H1 (cell line): ENCODE results near the gene GREB1L. TPM values are rescaled to one million over a fixed set of nuclear protein-coding genes. Genes with fewer than 3 reads are reported as not detected.

Source experiments
- CTCF ChIA-PET: fragments of 300-600 bp; sonication (Branson Sonifier 250); formaldehyde crosslinking; loops from one replicate; lab custom pipeline; 2021; ENCODE audit not compliant: partially characterized antibody; lab: Charles Lee
- POLR2A ChIA-PET: fragments of 300-600 bp; sonication (Branson Sonifier 250); formaldehyde crosslinking; loops from one replicate; lab custom pipeline; 2021; ENCODE audit warnings: inconsistent platforms; ENCODE audit not compliant: partially characterized antibody; lab: Charles Lee
- DNase-seq, 2 experiments: peaks; one replicate each; pipeline versions ENCODE4 v3.0.0 to v3.0.0-alpha.2; 2010 to 2022; ENCODE audit warnings: low spot score in 2 of 2, low read depth in 1 of 2, mixed read lengths in 1 of 2
- FAIRE-seq: peaks from 2 replicates; lab custom pipeline; 2011; peaks lifted over from hg19 to GRCh38; lab: Jason Lieb, UNC
- H2AFZ ChIP-seq: 2 replicates; pipeline ENCODE4 v1.8.1; 2012; ENCODE audit warnings: low read length, inconsistent platforms
- H2AK5ac ChIP-seq: 2 replicates; pipeline ENCODE4 v1.6.1; 2013; ENCODE audit warnings: low read depth, low read length
- H2BK120ac ChIP-seq: replicated peaks from 2 replicates; pipeline ENCODE3; 2013; ENCODE audit warnings: low read depth, low read length, inconsistent platforms
- H2BK12ac ChIP-seq: 2 replicates; pipeline ENCODE4 v1.6.1; 2013; ENCODE audit warnings: low read depth, low read length
- H2BK15ac ChIP-seq: 2 replicates; pipeline ENCODE4 v1.6.1; 2013; ENCODE audit warnings: low read length
- H2BK20ac ChIP-seq: 2 replicates; pipeline ENCODE4 v1.6.1; 2013; ENCODE audit warnings: low read length
- H2BK5ac ChIP-seq: 2 replicates; pipeline ENCODE4 v1.6.1; 2013; ENCODE audit warnings: low read depth, low read length
- H3K14ac ChIP-seq: 2 replicates; pipeline ENCODE4 v1.6.1; 2013; ENCODE audit warnings: inconsistent platforms; ENCODE audit not compliant: insufficient read length
- H3K18ac ChIP-seq: 2 replicates; pipeline ENCODE4 v1.6.1; 2013; ENCODE audit warnings: low read length; ENCODE audit errors: extremely low read depth
- H3K23ac ChIP-seq: 2 replicates; pipeline ENCODE4 v1.6.1; 2013; ENCODE audit warnings: inconsistent platforms; ENCODE audit not compliant: insufficient read length
- H3K23me2 ChIP-seq: 2 replicates; pipeline ENCODE4 v1.6.1; 2013; ENCODE audit warnings: low read depth, low read length
- H3K27ac ChIP-seq: 2 replicates; pipeline ENCODE4 v1.6.1; 2011; ENCODE audit warnings: low read depth, low read length, inconsistent platforms
- H3K27me3 ChIP-seq, 4 experiments: replicated peaks in 1 of 4; 1 replicate in 1 of 4; 2 replicates in 3 of 4; pipeline versions ENCODE4 v1.6.1 to v1.8.1; 2011 to 2013; ENCODE audit warnings: low read length in 3 of 4, mild to moderate bottlenecking in 3 of 4, inconsistent platforms in 2 of 4, mixed read lengths in 2 of 4, moderate library complexity in 1 of 4; ENCODE audit not compliant: control insufficient read depth in 3 of 4, insufficient read depth in 3 of 4; ENCODE audit errors: extremely low read depth in 1 of 4
- H3K36me3 ChIP-seq, 4 experiments: 2 replicates each; pipeline versions ENCODE4 v1.6.1 to v1.8.1; 2011 to 2013; ENCODE audit warnings: mild to moderate bottlenecking in 4 of 4, low read length in 3 of 4, moderate library complexity in 2 of 4, control low read depth in 1 of 4, inconsistent platforms in 1 of 4; ENCODE audit not compliant: insufficient read depth in 4 of 4, control insufficient read depth in 2 of 4
- H3K4ac ChIP-seq: replicated peaks from 2 replicates; pipeline ENCODE3; 2013; ENCODE audit warnings: low read length, low read depth, mixed read lengths, inconsistent platforms; ENCODE audit not compliant: insufficient read length
- H3K4me1 ChIP-seq, 4 experiments: replicated peaks in 1 of 4; 1 replicate in 1 of 4; 2 replicates in 3 of 4; pipeline versions ENCODE4 v1.6.1 to v1.8.1; 2011 to 2013; ENCODE audit warnings: low read length in 3 of 4, inconsistent platforms in 2 of 4, mixed read lengths in 1 of 4; ENCODE audit not compliant: insufficient read depth in 4 of 4, control insufficient read depth in 3 of 4
- H3K4me2 ChIP-seq, 2 experiments: 2 replicates each; pipeline versions ENCODE4 v1.6.1 to v1.8.1; 2011 to 2013; ENCODE audit warnings: low read depth in 2 of 2, low read length in 2 of 2, control low read depth in 1 of 2, inconsistent platforms in 1 of 2, mild to moderate bottlenecking in 1 of 2; ENCODE audit not compliant: insufficient read depth in 1 of 2
- H3K4me3 ChIP-seq, 4 experiments: fragments of 200-600, 300-600 bp in 1 of 4; sonication (generic), shearing (Covaris generic), sonication (Bioruptor Twin) in 1 of 4; 2 replicates each; pipeline versions ENCODE4 v1.5.1 to v1.8.1; 2011 to 2016; ENCODE audit warnings: low read length in 4 of 4, low read depth in 3 of 4, control low read depth in 2 of 4, inconsistent platforms in 2 of 4, mild to moderate bottlenecking in 2 of 4, mixed read lengths in 1 of 4, moderate library complexity in 1 of 4; ENCODE audit not compliant: insufficient read depth in 2 of 4; ENCODE audit errors: extremely low read depth in 1 of 4
- H3K56ac ChIP-seq: replicated peaks from 2 replicates; pipeline ENCODE3; 2013; ENCODE audit warnings: low read depth, mild to moderate bottlenecking, mixed read lengths, low read length, inconsistent platforms; ENCODE audit not compliant: insufficient read length
- H3K79me1 ChIP-seq: 2 replicates; pipeline ENCODE4 v1.6.1; 2013; ENCODE audit warnings: low read depth, low read length, control low read depth
- H3K79me2 ChIP-seq, 2 experiments: 2 replicates each; pipeline versions ENCODE4 v1.6.1 to v1.8.1; 2012 to 2013; ENCODE audit warnings: low read length in 2 of 2, mild to moderate bottlenecking in 2 of 2, inconsistent platforms in 1 of 2; ENCODE audit not compliant: insufficient read depth in 2 of 2, control insufficient read depth in 1 of 2
- H3K9ac ChIP-seq, 4 experiments: replicated peaks in 1 of 4; 1 replicate in 1 of 4; 2 replicates in 3 of 4; pipeline versions ENCODE4 v1.6.1 to v1.8.1; 2011 to 2013; ENCODE audit warnings: low read depth in 3 of 4, low read length in 3 of 4, control low read depth in 2 of 4, mild to moderate bottlenecking in 2 of 4, moderate library complexity in 2 of 4, inconsistent platforms in 1 of 4; ENCODE audit errors: extremely low read depth in 1 of 4
- H3K9me3 ChIP-seq, 2 experiments: 2 replicates each; pipeline versions ENCODE4 v1.6.1 to v1.8.1; 2012 to 2013; ENCODE audit warnings: mild to moderate bottlenecking in 2 of 2, moderate library complexity in 2 of 2, control low read depth in 1 of 2, inconsistent platforms in 1 of 2, low read depth in 1 of 2, low read length in 1 of 2, mixed read lengths in 1 of 2; ENCODE audit not compliant: insufficient read depth in 2 of 2
- H4K20me1 ChIP-seq, 2 experiments: replicated peaks in 1 of 2; 2 replicates each; pipeline versions ENCODE3 to v1.8.1; 2011 to 2013; ENCODE audit warnings: inconsistent platforms in 2 of 2, low read length in 2 of 2, mild to moderate bottlenecking in 1 of 2; ENCODE audit not compliant: insufficient read depth in 2 of 2, control insufficient read depth in 1 of 2
- H4K5ac ChIP-seq: 2 replicates; pipeline ENCODE4 v1.6.1; 2013; ENCODE audit warnings: low read length, low read depth, mixed read lengths, inconsistent platforms; ENCODE audit not compliant: insufficient read length
- H4K8ac ChIP-seq: 2 replicates; pipeline ENCODE4 v1.8.0; 2013; ENCODE audit warnings: mild to moderate bottlenecking, moderate library complexity, low read length, inconsistent platforms; ENCODE audit not compliant: insufficient read depth; ENCODE audit errors: extremely low read depth
- H4K91ac ChIP-seq: replicated peaks from 2 replicates; pipeline ENCODE3; 2013; ENCODE audit warnings: low read length, mixed read lengths, inconsistent platforms; ENCODE audit not compliant: insufficient read length
- BACH1 ChIP-seq: IDR thresholded peaks from 2 replicates; pipeline ENCODE4 v1.6.1; 2012; ENCODE audit warnings: low read length, improper control_type of control experiment
- CBX5 ChIP-seq: fragments of 300-800, 300-1000 bp; sonication (generic); IDR thresholded peaks from 2 replicates; pipeline ENCODE4 v1.7.1; 2016; ENCODE audit warnings: antibody characterized with exemption, low read length, low read depth
- JUN ChIP-seq: IDR thresholded peaks from 2 replicates; pipeline ENCODE4 v1.6.1; 2011; ENCODE audit warnings: low read depth, mild to moderate bottlenecking, improper control_type of control experiment, low read length
- JUND ChIP-seq: IDR thresholded peaks from 2 replicates; pipeline ENCODE4 v1.6.1; 2011; ENCODE audit warnings: mild to moderate bottlenecking, improper control_type of control experiment, low read length
- RBBP5 ChIP-seq: IDR thresholded peaks from 2 replicates; pipeline ENCODE4 v1.7.1; 2012; ENCODE audit warnings: low read depth, mild to moderate bottlenecking, inconsistent platforms, low read length, moderate library complexity, borderline replicate concordance
- SP4 ChIP-seq: IDR thresholded peaks from 2 replicates; pipeline ENCODE4 v1.6.1; 2012; ENCODE audit warnings: low read length, inconsistent platforms
- TAF7 ChIP-seq: optimal IDR thresholded peaks from 2 replicates; pipeline ENCODE3; 2011; ENCODE audit warnings: low read depth, mild to moderate bottlenecking, inconsistent platforms, low read length, moderate library complexity, borderline replicate concordance
- TBP ChIP-seq: IDR thresholded peaks from 2 replicates; pipeline ENCODE4 v1.6.1; 2011; ENCODE audit warnings: low read depth, low read length, improper control_type of control experiment
- WGBS, 2 experiments: shearing (Covaris generic) in 1 of 2; methylation state at CpG; one replicate each; pipeline versions ENCODE4 v1.1.6 to v1.1.7; 2013 to 2015; ENCODE audit warnings: low lambda C conversion rate in 2 of 2, mixed read lengths in 2 of 2, inconsistent platforms in 1 of 2, low coverage in 1 of 2, missing lambda C conversion rate in 1 of 2; ENCODE audit not compliant: insufficient replicate concordance in 2 of 2, insufficient coverage in 1 of 2, insufficient read length in 1 of 2; ENCODE audit errors: extremely low coverage in 1 of 2, missing lambda C conversion rate in 1 of 2; 5-methylcytosine and 5-hydroxymethylcytosine counted together
- polyA plus RNA-seq, 7 experiments: library from polyadenylated mRNA; depleted of rRNA in 3 of 7; stranded (reverse) in 5 of 7; unstranded in 2 of 7; fragments of >200 nt in 5 of 7; fragments of 200-250 nt in 2 of 7; gene quantifications; 1 replicate in 5 of 7; 2 replicates in 1 of 7; 4 replicates in 1 of 7; pipeline versions ENCODE4 v1.2.1 to v1.2.3, GENCODE V29; 2011 to 2013; ENCODE audit warnings: missing spikeins in 2 of 7, mixed read lengths in 2 of 7
- total RNA-seq: library from RNA; stranded (reverse); fragmentation: NEBNext Ultra II Directional; extraction: Animal tissue kit (Norgen Biotek cat#: 25700); gene quantifications from 2 replicates; pipeline ENCODE4 v1.2.1, GENCODE V29; 2021
- TF ChIP-seq, protein P1 (sequence below): IDR thresholded peaks from 2 replicates; pipeline ENCODE4 v1.6.1; 2011; ENCODE audit warnings: low read depth, mild to moderate bottlenecking, low read length; ENCODE audit not compliant: insufficient read depth
- TF ChIP-seq, protein P2 (sequence below): IDR thresholded peaks from 2 replicates; pipeline ENCODE4 v1.6.1; 2012; ENCODE audit warnings: inconsistent platforms

Gene GREB1L
- total and polyA plus RNA-seq, 2 of the 8 experiments (the other 6 are each of a cell fraction or from before 2014, with no cell fraction given) = 0.34 to 1.6 TPM

DNA sequence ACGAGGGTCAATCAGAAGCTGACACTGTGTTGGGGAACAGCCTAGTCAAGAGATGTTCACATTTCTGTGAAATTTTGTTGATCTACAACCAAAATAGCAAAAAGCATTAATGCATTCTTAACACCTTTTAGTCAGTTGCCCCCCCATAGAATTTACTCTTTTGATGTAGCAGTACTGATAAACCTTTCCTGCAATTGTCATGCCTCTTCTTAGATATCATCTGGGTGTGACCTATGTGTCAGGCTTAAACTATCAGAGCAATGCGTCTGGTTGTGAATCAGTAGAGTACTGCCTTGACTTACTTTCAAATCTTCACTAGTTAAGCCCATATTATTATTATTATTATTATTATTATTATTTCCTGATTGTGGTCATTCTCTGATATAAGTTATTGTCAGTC, 61.9 kb downstream of the GREB1L start:
- ChIA-PET CTCF (no interaction called here), POLR2A (no interaction called here)
- H2BK20ac ChIP-seq = no peak overlapping the region
- H2BK120ac ChIP-seq = no peak overlapping the region
- no peak overlapping the region for H3K4ac ChIP-seq
- H4K5ac ChIP-seq = no peak overlapping the region
- H2BK12ac ChIP-seq = no peak overlapping the region
- DNase-seq (no peak), FAIRE-seq (no peak)
- H3K27me3 ChIP-seq = no peaks in the 10 kb centered on the region; a peak in 1 of 7 replicates
- no peaks in the 10 kb centered on the region for H3K79me2 ChIP-seq
- WGBS, 2 experiments = 89% methylated on average over 2 of the region's 2 CpGs; no CpG with 5 or more reads in 1 of the 2 experiments
- H3K23me2 ChIP-seq = no peaks in the 10 kb centered on the region
- H3K4me3 ChIP-seq = no peak overlapping the region
- no peak overlapping the region for H3K56ac ChIP-seq
- no peak overlapping the region for H2BK15ac ChIP-seq
- H2AK5ac ChIP-seq = no peak overlapping the region
- no peaks in the 10 kb centered on the region for H3K79me1 ChIP-seq
- H3K9me3 ChIP-seq = no peaks in the 10 kb centered on the region
- H3K4me1 ChIP-seq = peaks cover 0 to 11% (median 0%) of the 10 kb centered on the region in 4 experiments; a peak in 1 of 7 replicates
- no peak overlapping the region for H4K8ac ChIP-seq
- no peak overlapping the region for H3K18ac ChIP-seq
- H3K4me2 ChIP-seq = no peak overlapping the region
- no peak overlapping the region for H3K14ac ChIP-seq
- H3K9ac ChIP-seq = no peak overlapping the region
- no peak overlapping the region for H2AFZ ChIP-seq
- no peak for TF ChIP-seq BACH1
- TF ChIP-seq, protein P1, sequence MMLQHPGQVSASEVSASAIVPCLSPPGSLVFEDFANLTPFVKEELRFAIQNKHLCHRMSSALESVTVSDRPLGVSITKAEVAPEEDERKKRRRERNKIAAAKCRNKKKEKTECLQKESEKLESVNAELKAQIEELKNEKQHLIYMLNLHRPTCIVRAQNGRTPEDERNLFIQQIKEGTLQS = no peak
- TF ChIP-seq, protein P2, sequence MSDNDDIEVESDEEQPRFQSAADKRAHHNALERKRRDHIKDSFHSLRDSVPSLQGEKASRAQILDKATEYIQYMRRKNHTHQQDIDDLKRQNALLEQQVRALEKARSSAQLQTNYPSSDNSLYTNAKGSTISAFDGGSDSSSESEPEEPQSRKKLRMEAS = no peak
- TF ChIP-seq JUN = no peak
- no peak for TF ChIP-seq JUND
- TF ChIP-seq SP4 = no peak
- TF ChIP-seq TBP = no peak
- no peak for TF ChIP-seq RBBP5
- TF ChIP-seq CBX5 = no peak
- no peak for TF ChIP-seq TAF7
- H3K36me3 ChIP-seq = no peaks in the 10 kb centered on the region
- no peaks in the 10 kb centered on the region for H4K20me1 ChIP-seq
- H4K91ac ChIP-seq = no peak overlapping the region
- no peak overlapping the region for H3K23ac ChIP-seq
- H2BK5ac ChIP-seq = no peak overlapping the region
- no peak overlapping the region for H3K27ac ChIP-seq
